Ammon's horn (tissue), 1 donor: ENCODE measurements around the gene HOXA3.

ENCODE experiments used
- DNase-seq: peaks from one replicate; pipeline ENCODE4 v3.0.0-alpha.2; 2016; ENCODE audit warnings: low spot score

Gene HOXA3

DNA sequence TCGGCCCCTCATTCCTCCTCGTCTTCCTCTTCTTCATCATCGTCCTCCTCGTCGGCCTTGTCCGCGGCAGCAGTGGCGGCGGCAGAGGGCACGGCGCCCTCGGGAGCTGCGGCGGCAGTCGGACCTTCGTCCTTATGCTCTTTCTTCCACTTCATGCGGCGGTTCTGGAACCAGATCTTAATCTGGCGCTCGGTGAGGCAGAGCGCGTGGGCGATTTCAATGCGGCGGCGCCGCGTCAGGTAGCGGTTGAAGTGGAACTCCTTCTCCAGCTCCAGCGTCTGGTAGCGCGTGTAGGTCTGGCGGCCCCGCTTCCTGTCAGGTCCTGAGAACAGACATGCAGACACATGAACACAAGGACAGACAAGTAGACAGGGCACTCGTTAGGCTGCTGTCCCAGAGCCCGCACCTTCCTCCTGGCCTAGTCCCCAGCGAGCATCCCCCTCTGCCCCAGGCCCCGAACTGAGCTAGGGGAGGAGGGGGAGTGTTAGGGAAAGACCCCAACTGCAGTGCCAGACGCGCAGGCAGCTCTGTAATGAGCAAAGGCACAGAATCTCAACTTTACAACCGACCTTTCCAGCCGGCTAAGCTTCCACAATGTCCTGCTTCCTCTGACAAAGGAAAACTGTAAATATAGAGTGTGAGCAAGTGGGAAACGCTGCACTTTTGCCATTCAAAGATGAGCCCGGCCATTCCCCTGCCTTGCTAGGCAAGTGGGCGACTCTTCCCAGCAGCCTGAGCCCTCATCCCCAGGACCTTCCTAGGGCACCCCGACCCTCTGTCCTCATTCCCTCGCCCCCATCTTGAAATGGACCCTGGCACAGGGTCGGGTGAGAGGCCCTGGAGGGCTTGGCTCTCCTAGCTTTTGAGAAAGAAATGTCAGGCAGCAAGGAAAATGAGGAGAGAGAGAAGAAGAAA is 2.8 kb upstream of the HOXA3 start:
- DNase-seq = no peak

DNA sequence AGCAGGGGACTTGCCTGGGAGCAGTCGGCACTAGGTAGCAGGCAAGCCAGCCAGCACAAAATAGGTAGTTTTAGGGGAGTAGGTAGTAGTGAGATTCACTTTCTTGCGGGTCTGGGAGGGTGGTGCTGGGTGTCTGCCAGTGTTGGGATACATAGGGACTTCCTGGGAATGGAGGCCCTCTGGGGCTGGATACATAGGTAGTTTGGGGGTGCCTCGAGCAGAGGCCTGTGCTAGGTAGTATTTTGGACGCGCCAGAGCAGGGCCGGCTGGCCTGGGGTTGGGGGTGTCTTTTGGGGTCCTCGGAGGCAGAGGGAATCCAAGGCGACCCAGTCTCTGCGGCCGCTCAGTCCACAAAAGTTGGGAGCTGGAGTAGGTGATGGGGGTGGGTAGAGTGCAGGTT is 2.0 kb upstream of the HOXA3 start:
- DNase-seq = no peak

DNA sequence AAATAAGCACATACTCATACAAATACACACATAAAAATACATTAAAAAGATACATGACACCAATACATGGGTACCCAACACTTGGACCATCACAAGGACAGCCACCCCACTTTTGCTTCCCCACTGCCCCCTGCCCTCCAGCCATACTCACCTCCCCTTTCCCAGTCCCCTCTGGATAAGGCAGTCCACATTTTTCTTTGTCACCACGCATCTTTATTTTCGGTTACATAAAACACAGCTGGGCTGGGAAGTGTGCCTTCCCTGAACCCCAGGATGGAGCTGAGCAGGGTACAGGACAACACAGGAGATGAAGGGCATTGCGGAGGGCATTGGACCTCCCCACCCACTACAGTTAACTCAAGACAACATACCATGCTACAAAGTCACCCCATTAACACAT is 1.1 kb upstream of the HOXA3 start:
- no peak for DNase-seq

DNA sequence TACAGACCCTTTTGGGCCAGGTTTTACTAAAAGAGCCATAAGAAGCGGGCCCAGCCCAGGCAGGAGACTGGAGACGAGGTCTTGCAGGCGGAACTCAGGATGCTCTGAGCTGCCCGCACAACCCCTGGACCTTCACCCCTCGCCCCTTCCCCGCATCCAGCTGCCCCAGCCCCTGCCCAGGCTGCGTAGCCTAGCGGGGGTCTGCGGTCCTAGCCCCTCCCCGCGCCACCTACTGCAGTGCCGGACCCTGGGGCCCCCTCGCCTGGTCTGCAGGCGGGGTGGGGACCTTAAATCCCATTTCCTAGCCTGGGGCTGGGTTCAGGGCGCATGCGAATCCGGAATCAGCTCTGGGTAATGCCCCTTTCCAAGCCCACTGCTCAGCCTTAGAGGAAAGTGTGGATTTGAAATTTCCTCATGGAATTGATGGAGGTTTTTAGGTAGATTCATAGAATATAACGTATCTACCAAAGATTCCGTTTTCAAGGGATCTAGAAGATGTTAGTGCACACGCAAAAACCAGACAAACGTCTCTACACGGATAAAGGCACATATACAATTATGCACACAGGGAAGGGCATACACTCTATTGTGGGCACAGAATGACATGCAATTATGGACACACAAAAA is 546 bp upstream of the HOXA3 start:
- DNase-seq = no peak

DNA sequence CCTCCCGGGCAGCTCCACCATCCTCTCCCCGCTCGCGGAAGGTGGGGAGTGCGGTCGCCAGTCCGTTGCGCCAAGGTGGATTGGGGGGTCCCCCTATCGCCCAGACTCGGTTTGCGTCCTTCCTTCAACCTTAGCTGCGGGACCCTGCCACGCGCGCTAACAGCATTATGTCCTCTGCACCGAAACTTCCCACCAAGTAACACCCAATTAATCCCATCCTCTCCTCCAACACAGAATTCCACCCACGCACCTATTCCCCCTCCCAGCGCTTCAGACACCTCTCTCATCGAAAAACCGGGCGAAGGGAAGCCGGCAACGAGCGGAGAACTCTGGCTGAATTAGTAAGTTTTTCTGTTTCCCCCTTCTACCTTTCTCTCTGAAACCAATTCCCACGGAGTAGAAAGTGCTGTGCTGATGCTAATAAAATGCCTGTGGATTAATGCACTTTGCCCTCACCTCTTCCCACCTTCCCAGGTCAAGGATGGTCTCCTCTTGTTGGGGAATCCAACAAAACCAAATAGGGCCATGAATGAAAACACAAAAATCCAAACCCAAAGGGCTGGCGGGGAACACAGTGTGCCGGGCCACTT is 947 bp downstream of the HOXA3 start:
- no peak for DNase-seq

DNA sequence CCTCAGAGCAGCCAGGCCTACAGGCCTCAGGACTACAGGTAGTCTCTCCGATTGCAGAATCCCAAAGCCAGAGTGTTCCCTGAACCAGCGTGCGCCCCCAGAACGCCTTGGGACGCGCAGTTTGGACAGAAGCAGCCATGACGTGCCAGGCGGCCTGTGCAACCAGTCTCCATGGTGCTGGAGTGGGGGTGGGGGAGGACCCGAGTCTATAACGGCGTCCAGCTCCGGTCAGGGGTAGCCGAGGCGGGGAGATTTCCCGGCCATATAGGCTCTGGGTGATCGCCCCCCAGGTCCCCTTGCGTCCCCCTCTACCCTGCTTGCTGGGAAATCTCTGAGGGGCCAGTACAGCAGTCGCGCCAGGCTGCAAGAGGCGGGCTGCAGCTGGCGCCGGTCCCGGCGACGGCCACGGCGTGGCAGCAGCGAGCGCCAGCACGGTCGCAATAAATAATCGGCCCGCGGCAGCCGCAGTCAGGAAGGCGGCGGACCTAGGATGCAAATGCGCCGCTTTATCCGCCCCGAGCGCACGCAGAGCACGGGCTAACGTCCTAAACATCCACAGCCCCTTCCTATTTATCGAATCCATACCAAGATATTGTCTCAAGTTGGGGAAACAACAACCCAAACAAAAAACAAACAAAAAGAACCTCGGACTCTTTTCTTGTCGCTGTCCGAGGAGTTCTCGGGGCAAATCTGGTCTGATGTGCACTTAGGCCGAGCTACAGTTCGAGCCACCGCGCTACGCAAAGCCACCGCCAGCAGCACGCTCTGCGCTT is 1.6 kb downstream of the HOXA3 start:
- peak; percentile 54 for DNase-seq

DNA sequence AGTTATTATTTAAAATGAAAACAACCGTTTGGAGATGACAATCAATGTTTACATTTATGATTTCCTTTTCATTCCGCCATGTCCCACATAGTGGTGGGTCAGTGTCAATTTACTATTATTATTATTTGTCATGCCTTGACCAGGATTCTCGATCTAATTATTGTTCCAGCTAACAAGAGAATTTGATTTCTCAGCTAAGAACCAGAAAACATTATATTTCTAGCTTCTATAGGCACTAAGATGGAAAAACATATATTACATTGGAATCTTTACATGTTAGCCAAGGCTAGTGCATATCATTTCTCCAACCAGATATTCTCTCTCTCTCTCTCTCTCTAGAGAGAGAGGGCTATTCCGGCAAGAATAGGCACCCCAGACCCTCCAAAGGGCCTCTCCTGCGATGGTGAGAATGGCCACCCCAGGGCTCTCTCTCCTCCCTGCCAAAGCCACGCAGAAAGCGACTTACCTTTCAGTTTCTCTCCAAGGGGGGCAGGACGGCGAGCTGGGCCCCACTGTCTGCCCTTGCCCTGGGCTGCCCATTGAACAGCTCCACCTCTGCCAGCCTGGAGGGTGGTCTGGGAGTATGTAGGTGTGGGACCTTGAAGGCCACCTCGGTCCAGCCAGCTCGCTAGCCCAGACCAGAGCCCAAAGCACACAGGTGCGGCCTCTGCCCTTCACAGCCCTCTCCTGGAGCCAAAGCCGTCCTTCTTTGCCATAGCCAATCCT is 2.4 kb downstream of the HOXA3 start:
- no peak for DNase-seq

DNA sequence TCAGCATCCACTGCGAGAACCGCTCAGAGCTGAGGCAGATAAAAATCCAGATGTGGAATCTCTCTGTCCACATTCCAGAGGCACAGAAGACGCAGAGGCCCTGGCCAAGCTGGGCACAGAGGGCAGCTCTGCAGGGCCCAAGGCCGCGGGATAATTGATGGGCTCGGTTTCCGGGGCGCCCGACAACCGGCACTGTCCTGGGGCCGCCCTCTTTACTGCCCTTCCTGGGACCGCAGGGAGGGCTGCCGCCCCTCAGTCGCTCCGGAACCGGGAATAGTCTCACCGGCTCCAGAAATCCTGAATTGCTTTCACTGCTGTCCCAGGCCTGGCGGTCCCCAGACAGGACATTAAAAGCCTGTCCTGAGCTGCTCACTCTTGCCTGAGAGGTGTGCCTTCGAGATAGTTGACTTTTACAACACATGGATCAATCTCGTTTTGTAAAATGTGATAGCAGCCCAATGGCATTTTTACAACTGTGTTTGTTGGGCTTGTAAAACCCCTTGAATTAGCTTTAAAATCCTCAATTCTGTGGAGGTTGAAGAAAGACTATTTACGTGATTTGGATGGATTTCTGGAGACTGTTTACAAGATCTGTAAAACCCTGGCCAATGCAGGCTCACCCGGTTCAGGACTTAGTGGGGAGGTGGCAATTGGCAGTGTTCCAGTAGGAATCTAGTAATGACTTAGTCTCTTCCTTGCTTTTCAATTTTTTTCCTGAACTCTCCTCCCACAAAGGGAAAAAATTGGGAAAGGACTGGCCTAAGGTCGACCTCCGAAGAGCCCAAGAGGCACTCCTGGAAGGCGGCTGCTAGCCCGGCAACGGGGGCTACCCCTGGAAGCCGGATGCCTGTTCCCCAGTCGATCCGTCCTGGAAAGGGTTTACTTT is 3.4 kb downstream of the HOXA3 start:
- DNase-seq = no peak

DNA sequence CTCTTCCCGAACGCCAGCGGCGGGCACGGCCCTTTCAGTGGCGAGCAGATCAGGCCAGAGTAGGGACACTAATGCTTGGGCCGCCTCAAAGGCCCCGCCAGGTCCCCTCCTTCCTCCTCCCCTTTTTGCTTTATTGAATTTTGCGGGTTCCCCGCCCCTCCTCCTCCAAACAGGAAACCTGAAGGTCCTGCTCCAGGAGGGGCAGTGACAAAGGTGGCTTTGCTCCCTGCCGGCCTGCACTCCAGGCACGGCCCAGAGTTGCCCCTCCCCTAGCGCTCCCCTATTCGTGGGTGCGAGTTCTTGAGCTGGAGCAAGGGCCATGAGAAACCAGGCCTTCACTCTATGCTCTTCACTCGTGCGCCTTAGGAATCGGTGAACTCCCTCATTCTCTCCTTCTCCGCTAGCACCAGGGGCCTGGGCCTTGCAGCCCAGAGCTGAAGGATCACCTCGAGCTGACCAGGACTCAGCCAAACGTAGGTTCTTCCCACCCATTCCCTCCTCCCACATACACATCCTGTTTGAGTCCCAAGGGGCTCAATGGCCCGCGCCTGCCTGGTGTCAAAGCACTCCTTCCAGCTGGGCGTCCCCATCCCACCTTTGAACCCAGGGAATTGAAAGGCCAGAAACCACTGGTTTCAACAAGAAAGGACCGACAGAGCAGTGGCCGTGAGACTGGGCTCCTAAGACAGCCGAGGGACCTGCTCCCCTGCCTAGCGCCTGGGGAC is 4.2 kb downstream of the HOXA3 start:
- no peak for DNase-seq

DNA sequence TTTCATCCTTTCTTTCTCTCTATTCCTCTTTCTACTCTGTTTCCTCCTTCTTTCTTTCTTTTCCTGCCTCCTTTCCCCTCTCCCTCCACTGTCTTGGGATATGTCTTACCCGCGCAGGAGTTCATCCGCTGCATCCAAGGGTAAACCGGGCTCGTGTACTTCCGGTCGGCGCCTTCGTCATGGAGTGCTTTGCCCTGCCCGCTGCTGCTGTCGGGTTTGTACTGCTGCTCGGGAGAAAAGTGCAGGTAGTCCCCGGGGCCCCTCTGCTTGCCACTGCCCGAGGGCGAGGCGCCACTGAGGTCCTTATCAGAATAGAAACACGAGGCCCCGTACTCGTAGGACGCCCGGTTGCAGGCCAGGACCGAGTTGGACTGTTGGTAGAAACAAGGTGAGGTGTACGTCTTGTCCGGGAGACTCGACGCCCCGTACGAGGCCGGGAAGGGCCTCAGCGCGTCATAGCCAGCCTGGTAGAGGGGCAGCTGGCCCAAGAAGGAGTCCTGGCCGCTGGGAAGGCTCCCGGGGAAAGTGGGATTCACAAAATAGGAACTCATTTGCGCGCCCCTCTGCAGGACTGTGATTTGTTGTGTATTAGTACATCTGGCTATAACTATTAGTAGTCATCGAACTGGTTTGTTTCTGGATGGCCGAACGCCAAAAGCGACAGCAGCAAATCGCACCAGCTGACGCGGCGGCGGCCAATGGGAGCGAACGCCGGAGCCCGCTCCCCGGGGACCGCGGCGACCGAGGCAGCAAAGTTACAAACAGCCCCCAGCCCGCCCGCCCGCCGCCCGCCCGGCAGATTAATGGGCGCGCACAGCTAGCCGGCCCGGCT is 5.0 kb downstream of the HOXA3 start, which contains the start of gene HOXA6:
TSS of gene HOXA6 (minus strand) at position 576 of the 832 bp plus-strand sequence. CDS start at position 551, 25 bp downstream.
- no peak for DNase-seq

DNA sequence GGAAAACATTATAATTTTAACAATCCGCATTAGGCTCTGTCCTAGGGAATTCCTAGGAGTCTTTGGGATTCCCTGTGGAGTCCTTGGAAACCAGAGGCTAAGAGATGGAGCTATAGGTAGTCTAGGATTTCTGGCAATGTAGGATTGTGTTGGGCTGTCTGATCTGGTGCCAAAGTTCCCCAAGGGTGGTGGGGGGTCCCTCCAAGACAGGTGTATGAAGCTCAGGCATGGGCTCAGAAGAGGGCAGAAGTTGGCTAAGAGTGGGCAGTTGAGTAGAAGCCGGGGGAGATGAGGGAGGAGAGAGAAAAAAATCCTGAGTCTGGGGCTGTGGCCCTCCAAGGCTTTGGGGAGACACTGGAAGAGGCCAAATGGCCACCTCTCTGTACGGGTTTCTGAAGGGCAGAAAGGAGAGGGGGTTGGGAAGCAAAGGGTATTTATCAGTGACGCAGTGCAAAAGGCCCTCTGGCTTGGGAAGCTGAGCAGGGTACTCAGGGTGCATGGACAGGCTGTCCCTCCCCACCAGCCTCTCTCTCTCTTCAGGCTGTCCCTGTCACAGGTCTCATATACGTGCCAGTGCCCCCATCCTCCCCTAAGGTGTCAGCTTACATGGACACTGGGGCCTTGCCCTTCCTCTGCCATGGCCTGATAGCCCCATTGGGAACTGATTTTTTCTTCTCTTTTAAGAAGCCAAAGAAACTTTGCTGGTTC is 5.7 kb downstream of the HOXA3 start:
- no peak for DNase-seq

DNA sequence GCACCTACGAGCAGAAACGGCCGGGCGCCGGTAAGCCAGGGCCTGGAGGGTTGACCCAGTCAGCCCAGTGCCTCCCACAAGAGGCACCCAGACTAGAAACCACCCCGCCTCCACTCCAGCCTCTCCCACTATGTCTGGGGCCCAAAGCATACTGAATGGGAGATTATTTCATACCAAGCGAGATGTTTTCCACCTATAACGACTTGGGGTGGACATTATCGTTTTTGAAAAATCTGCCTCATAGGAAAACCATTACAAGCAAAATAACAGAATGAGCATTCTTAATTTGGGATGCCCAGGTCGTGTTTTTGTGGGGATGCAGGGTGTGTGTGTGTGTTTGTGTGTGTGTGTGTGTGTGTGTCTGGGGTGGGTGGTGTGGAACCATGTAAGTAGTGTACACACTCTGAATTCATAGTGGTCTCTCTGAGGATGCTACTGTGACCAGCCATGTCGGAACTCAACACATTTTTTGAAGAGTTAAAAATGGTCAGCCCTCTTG is 6.4 kb downstream of the HOXA3 start:
- no peak for DNase-seq

DNA sequence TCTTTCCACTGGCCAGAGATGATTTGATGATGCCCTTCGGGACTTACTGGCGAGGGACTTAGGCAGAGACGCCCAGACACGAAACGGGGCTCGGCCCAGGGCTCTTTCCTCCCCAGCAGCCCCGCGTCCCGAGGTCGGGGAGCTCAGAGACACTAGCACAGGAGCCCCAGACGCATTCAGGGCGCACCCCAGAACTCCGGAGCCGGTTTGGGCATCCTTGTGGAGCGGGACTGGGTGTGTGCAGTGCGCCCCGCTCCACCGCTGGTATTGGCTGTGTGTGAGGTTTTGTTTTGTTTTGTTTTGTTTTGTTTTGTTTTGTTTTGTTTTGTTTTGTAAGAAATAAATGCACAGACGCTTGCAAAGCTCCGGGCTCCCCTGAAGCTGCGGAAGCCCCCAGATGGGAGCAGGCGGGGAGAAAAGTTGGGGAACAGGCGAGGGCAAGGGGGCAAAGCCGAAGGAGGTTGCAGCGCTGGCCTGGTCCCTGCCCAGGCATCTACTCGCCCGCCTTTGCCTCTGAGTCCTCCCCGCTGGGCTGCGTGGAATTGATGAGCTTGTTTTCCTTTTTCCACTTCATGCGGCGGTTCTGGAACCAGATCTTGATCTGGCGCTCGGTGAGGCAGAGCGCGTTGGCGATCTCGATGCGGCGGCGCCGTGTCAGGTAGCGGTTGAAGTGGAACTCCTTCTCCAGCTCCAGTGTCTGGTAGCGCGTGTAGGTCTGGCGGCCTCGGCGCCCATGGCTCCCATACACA is 7.0 kb downstream of the HOXA3 start:
- DNase-seq = no peak

DNA sequence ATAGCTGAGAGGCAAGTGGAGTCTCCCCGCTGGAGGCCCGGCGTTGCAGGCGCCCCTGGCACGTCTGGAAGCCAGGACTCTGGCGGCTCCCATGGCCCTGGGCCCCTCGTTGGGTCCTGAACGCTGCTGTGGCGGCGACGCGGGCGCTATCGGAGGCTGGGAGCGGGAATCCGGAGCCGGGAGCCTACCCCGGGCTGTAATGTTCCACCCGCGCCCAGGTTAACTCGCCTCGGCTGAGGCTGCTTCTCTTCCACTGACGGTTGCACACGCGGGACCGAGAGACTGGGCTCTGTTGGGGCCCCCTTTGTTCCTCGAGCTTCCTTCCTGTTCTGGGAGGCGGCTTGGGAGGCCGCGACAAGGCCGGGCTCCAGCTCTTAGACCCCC is 7.6 kb downstream of the HOXA3 start:
- no peak for DNase-seq

DNA sequence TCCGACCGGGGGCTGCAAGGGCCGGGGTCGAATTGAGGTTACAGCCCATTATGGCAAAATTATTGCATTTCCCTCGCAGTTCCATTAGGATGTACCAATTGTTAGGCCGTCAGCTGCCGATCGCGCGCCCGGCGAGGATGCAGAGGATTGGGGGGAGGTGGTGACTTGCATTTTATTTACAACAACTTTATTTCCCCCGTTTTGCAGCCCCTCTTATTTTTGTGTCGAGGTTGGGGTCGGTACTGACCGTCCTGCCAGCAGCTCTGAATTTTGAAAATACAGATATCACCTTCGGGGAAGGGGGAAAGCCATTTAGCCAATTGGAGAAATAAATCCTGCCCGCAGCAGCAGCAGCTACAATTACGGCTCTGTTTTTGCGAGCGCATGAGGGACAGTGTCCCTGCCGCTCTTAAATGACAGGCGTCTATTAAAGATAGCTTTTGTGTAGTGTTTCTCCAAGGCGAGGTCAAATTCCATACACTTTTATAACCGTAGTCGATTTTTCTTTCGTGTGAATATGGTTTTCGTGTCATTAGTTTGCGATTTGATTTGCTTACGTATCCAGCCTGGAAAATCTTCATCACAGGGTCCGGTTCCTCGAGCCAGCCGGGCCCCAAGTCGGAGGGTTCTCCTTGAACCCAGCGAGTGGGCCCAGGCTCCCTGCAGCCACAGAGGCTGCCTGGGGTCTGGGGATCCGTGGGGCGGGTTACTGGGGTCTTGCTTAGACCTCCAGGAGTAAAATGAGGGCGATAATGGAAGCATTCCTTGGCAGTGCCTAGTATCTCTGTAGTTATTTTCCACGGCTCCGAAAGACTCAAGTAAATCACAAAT is 8.2 kb downstream of the HOXA3 start:
- DNase-seq = no peak
